HuH-7 (cell line): ENCODE measurements around the gene YPEL2.

ENCODE experiments used
- DNase-seq: peaks from one replicate; pipeline ENCODE4 v3.0.0; 2011; ENCODE audit warnings: low spot score

The YPEL2 gene

GRCh38 chr17:59357219-59357697 is 25.8 kb downstream of the YPEL2 start:
- no peak for DNase-seq

GRCh38 chr17:59357929-59358328 is 26.5 kb downstream of the YPEL2 start:
- DNase-seq, result no peak

- DNase-seq, result no peak
Observed at GRCh38 chr17:59361386-59361785, 29.9 kb downstream of the YPEL2 start.

GRCh38 chr17:59361916-59362810 is 30.7 kb downstream of the YPEL2 start:
- no peak for DNase-seq

- DNase-seq, result no peak
Observed at GRCh38 chr17:59362811-59363205, 31.4 kb downstream of the YPEL2 start.

GRCh38 chr17:59365383-59365981 is 34.0 kb downstream of the YPEL2 start:
- no peak for DNase-seq

- DNase-seq, result peak; percentile 38
Observed at GRCh38 chr17:59366040-59366757, 34.7 kb downstream of the YPEL2 start.

- peak; percentile 53 for DNase-seq
Observed at GRCh38 chr17:59366773-59367656, 35.6 kb downstream of the YPEL2 start.

GRCh38 chr17:59367657-59368045 is 36.2 kb downstream of the YPEL2 start:
- DNase-seq, result no peak

- no peak for DNase-seq
Observed at GRCh38 chr17:59368218-59368857, 36.9 kb downstream of the YPEL2 start.

GRCh38 chr17:59369031-59369975 is 37.8 kb downstream of the YPEL2 start:
- no peak for DNase-seq

- DNase-seq, result no peak
Observed at GRCh38 chr17:59370593-59371299, 39.3 kb downstream of the YPEL2 start.

- no peak for DNase-seq
Observed at GRCh38 chr17:59371416-59372100, 40.1 kb downstream of the YPEL2 start.

- no peak for DNase-seq
Observed at GRCh38 chr17:59372138-59372751, 40.8 kb downstream of the YPEL2 start.

- DNase-seq, result no peak
Observed at GRCh38 chr17:59373882-59374495, 42.5 kb downstream of the YPEL2 start.

- DNase-seq, result no peak
Observed at GRCh38 chr17:59374612-59375011, 43.2 kb downstream of the YPEL2 start.

- no peak for DNase-seq
Observed at GRCh38 chr17:59375857-59376256, 44.4 kb downstream of the YPEL2 start.

GRCh38 chr17:59376506-59376905 is 45.1 kb downstream of the YPEL2 start:
- no peak for DNase-seq
